SKM-1 treated with dmso at 0.1 percent for 144 hours (cell line): ENCODE results near the gene CYP46A1.
"Not testable (repeated sequence)": the region's sequence is repeated elsewhere in the genome, so short reads cannot be mapped to it uniquely, and the experiment has no call there.

Source experiments
- DNase-seq: peaks from one replicate; lab custom pipeline; 2025; ENCODE audit not compliant: unreplicated experiment; lab: John Stamatoyannopoulos, UW

CYP46A1 gene

GRCh38 chr14:99754141-99755067, 70.3 kb downstream of the CYP46A1 start:
- no peak for DNase-seq

GRCh38 chr14:99755068-99755405, 70.9 kb downstream of the CYP46A1 start:
- DNase-seq: no peak

GRCh38 chr14:99755629-99756603, 71.8 kb downstream of the CYP46A1 start:
- DNase-seq: no peak

GRCh38 chr14:99756796-99757195, 72.7 kb downstream of the CYP46A1 start:
- DNase-seq: no peak

- DNase-seq: no peak
Measured at GRCh38 chr14:99757331-99758070, 73.4 kb downstream of the CYP46A1 start.

- DNase-seq: no peak
Measured at GRCh38 chr14:99758121-99758821, 74.2 kb downstream of the CYP46A1 start.

- no peak for DNase-seq
Measured at GRCh38 chr14:99758872-99759545, 74.9 kb downstream of the CYP46A1 start.

- DNase-seq: no peak
Measured at GRCh38 chr14:99759546-99759925, 75.4 kb downstream of the CYP46A1 start.

GRCh38 chr14:99760817-99761216, 76.7 kb downstream of the CYP46A1 start:
- no peak for DNase-seq

GRCh38 chr14:99762911-99763310, 78.8 kb downstream of the CYP46A1 start:
- DNase-seq: not testable (repeated sequence)

GRCh38 chr14:99763527-99764221, 79.6 kb downstream of the CYP46A1 start:
- no peak for DNase-seq

- DNase-seq: no peak
Measured at GRCh38 chr14:99764222-99764706, 80.2 kb downstream of the CYP46A1 start.

- DNase-seq: no peak
Measured at GRCh38 chr14:99768381-99768780, 84.3 kb downstream of the CYP46A1 start.

GRCh38 chr14:99769123-99769522, 85.0 kb downstream of the CYP46A1 start:
- no peak for DNase-seq

- DNase-seq: no peak
Measured at GRCh38 chr14:99769799-99770198, 85.7 kb downstream of the CYP46A1 start.

- peak; percentile 1 for DNase-seq
Measured at GRCh38 chr14:99772371-99773283, 88.5 kb downstream of the CYP46A1 start.

- no peak for DNase-seq
Measured at GRCh38 chr14:99773521-99774497, 89.7 kb downstream of the CYP46A1 start.
